ENCODE measurements around the gene SHOC1.

SHOC1 gene

DNA sequence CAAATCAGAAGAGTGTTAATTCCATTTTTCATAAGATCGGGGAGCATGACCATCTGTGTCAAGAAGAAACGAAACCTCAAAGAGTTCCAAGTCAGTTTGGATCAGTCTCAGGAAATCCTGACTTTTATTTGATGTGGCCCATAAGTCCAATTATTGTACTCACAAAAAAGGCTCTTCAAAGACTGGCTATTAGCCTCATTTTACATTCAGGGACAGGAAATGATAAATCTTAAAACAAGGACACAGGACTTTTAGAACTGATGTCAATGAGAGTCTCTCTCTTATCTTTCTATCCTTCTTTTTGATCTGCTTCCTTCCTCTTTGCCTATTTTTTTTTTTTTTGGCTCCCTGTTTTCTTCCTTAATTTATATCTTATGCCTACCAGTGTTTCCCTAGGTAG lies 43.7 kb upstream of the SHOC1 start:
- H3K27ac ChIP-seq, result no peak overlapping the region
- TF ChIP-seq, protein P1, sequence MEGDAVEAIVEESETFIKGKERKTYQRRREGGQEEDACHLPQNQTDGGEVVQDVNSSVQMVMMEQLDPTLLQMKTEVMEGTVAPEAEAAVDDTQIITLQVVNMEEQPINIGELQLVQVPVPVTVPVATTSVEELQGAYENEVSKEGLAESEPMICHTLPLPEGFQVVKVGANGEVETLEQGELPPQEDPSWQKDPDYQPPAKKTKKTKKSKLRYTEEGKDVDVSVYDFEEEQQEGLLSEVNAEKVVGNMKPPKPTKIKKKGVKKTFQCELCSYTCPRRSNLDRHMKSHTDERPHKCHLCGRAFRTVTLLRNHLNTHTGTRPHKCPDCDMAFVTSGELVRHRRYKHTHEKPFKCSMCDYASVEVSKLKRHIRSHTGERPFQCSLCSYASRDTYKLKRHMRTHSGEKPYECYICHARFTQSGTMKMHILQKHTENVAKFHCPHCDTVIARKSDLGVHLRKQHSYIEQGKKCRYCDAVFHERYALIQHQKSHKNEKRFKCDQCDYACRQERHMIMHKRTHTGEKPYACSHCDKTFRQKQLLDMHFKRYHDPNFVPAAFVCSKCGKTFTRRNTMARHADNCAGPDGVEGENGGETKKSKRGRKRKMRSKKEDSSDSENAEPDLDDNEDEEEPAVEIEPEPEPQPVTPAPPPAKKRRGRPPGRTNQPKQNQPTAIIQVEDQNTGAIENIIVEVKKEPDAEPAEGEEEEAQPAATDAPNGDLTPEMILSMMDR (conservative IDR thresholded peaks at IDR 0.05; ENCODE audit: low read depth), result no peak
- no peak for DNase-seq (ENCODE audit: low spot score)
- POLR2A ChIA-PET (ENCODE audit: low non-redundant PET), result interaction anchor here (0.6 kb wide), 1 partner anchor 803 kb away, joined by 9 read pairs; no protein-coding TSS in a partner anchor
- CTCF ChIA-PET, result no interaction called here

DNA sequence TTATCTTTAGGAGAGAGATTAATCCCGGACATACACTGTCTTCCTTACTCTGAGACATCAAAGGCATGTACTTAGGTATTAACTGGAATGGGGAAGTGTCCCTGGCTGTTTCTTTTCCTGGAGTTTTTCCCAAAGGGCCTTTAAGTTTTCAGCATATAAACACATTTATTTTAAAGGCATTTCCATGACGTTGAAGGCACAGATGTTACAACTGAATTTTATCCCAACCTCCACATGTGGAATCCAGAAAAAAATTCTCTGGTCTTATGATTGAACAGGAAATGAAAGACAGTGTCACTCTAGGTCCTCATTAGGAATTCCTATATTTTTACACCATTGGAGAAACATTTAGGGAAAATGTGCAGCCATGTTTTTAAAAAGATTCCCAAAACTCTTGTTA lies 41.6 kb upstream of the SHOC1 start:
- ChIA-PET POLR2A (ENCODE audit: low non-redundant PET) (no interaction called here), CTCF (no interaction called here)
- no peak for DNase-seq (ENCODE audit: low spot score)
- TF ChIP-seq, protein P1 (conservative IDR thresholded peaks at IDR 0.05; ENCODE audit: low read depth), result no peak
- no peak overlapping the region for H3K27ac ChIP-seq

DNA sequence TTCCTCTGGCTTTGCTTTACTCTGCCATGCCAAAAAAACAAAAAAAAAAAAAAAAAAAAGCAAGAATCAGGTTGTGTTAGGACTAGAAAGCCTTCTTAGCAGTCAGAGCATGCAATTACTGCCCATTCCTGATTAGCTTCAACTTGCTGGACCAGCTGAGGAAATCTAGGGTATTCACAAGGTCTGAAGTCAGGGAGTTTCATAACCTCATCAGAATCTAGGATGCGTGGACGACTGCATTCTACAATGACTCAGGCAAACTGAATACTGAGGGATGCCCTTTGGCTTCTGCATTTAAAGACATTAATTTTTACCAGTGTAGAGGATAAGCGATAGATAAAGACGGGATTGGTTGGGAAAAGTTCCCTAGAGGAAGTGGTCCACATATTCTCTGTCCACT lies 39.2 kb upstream of the SHOC1 start:
- ChIA-PET CTCF (interaction anchor here (0.7 kb wide), 1 partner anchor 10 kb away, joined by 5 read pairs; no protein-coding TSS in a partner anchor), POLR2A (ENCODE audit: low non-redundant PET) (no interaction called here)
- no peak overlapping the region for H3K27ac ChIP-seq
- TF ChIP-seq, protein P1 (conservative IDR thresholded peaks at IDR 0.05; ENCODE audit: low read depth), result no peak
- no peak for DNase-seq (ENCODE audit: low spot score)

DNA sequence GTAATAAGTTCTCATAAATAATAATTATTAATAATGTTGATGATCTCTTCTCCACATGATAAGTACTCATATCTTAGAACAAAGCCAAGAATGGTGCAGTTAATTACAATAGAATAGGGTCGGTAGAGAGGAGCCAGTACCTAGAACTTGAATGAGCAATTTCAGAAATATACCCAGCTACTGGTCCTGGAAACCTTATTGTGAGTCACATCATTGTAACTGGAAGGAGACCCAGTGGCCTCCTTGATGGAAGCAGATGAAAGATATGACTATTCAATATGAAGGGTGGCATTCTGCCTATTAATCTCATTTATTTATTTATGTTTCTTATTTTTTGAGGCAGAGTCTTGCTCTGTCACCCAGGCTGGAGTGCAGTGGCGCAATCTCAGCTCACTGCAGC lies 37.7 kb upstream of the SHOC1 start:
- ChIA-PET POLR2A (ENCODE audit: low non-redundant PET) (no interaction called here), CTCF (interaction anchor here (0.6 to 1.2 kb wide), 4 partner anchors 14 to 243 kb away, joined by 3 to 5 read pairs (median 3); no protein-coding TSS in a partner anchor)
- TF ChIP-seq, protein P1 (conservative IDR thresholded peaks at IDR 0.05; ENCODE audit: low read depth), result no peak
- H3K27ac ChIP-seq, result no peak overlapping the region
- no peak for DNase-seq (ENCODE audit: low spot score)

DNA sequence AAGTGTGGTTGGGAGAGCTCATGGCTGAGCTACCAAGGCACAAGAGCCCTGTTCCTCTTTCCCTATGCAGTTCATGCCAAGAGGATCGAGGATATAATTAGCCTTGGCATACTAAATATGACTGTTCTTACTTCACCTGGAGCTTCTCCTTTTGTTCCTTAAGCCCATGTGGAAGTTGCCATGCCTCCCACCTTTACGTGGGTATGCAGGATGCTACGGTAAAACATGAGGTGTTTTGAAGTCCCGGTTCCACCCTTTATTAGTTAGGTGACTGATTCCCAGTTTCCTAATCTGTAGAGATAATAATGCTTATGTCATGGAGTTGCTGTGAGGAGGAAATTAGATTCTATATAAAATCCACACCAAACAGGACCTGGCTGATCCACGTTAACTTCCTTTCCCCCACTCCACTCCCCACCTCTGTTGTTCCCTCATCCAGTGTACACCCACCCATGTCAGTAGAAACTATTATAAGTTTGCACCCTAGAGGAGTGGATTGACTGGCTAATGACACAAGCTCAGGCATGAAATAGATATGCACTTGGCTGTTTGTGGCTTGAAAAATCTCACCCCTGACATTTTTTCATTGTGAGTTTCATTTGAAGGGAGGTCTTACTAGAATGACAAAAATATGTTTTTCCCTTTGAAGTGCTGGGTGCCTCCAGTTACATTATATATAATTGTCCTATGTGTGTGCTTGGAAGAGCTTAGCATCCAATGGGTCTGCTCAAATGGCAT lies 36.8 kb upstream of the SHOC1 start:
- ChIA-PET CTCF (interaction anchor here (0.5 to 0.7 kb wide), 4 partner anchors 22 to 704 kb away, joined by 3 to 5 read pairs (median 4); no protein-coding TSS in a partner anchor), POLR2A (ENCODE audit: low non-redundant PET) (no interaction called here)
- TF ChIP-seq, protein P1 (conservative IDR thresholded peaks at IDR 0.05; ENCODE audit: low read depth), result no peak
- H3K27ac ChIP-seq, result no peak overlapping the region
- DNase-seq (ENCODE audit: low spot score), result peak; percentile 48

DNA sequence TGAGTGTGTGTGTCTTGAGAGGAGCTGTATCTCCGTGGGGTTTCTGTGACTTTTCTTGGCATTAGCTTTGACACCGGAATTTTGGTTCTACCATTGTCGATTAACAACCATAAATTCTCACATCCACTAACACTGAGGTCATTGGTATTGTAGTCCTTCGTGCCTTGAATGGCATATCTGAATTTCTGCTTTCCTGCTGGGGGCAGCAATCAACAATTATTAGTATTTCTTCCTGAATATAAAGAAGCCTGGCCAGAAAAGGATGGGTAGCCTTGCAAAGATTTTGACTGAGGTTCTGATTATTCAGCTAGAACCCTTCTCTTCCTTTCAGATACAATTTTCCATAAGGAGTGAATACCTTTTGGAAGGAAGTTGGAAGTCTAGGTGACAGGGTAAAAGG lies 33.5 kb upstream of the SHOC1 start:
- peak; percentile 29 for DNase-seq (ENCODE audit: low spot score)
- ChIA-PET POLR2A (ENCODE audit: low non-redundant PET) (no interaction called here), CTCF (interaction anchor here (0.6 kb wide), 3 partner anchors 25 to 239 kb away, joined by 3 to 4 read pairs (median 3); no protein-coding TSS in a partner anchor)
- TF ChIP-seq, protein P1 (conservative IDR thresholded peaks at IDR 0.05; ENCODE audit: low read depth), result no peak; the same call in 1 of the 2 replicates
- H3K27ac ChIP-seq, result no peak overlapping the region
